ENCODE data around the gene TGM6. TPM values are rescaled to one million over a fixed set of nuclear protein-coding genes. Genes with fewer than 3 reads are reported as not detected.

TGM6 gene
- total RNA-seq, 2 experiments from 2014 or later = not detected

DNA sequence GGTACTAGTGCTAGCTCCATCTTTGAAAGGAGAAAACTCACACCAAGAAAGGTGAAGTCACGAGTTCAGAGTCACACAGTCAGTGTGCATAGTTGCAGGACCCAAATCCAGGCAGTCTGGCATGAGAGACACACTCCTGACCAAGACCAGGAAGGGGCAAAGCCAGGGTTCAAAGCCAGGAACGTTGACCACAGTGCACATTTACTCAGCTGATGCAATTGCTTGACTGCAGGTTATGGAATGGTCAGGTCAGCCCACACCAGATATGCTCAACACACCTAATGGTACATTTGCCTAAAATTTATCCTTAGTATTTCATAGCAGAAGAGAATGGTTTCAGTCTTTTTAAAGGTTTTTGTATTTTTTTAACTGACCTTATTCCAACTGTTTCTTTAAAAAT, 37.7 kb downstream of the TGM6 start:
- no peak overlapping the region for H3K27ac Mint-ChIP-seq
- H3K27me3 Mint-ChIP-seq = peaks cover 14% of the 10 kb centered on the region
- H3K4me3 Mint-ChIP-seq = no peak overlapping the region
- DNase-seq (no peak), ATAC-seq (no peak)
- no peaks in the 10 kb centered on the region for H3K4me1 Mint-ChIP-seq
- POLR2A ChIA-PET = interaction anchor here (0.5 kb wide), 1 partner anchor 189 kb away, joined by 3 read pairs; no protein-coding TSS in a partner anchor
- H3K36me3 Mint-ChIP-seq (ENCODE audit: low read depth) = no peaks in the 10 kb centered on the region
- CTCF ChIA-PET = no interaction called here
- intact Hi-C loops (cut with DNase I, micrococcal nuclease) = no loop called here
- H3K9me3 Mint-ChIP-seq (ENCODE audit: low read depth) = no peaks in the 10 kb centered on the region

DNA sequence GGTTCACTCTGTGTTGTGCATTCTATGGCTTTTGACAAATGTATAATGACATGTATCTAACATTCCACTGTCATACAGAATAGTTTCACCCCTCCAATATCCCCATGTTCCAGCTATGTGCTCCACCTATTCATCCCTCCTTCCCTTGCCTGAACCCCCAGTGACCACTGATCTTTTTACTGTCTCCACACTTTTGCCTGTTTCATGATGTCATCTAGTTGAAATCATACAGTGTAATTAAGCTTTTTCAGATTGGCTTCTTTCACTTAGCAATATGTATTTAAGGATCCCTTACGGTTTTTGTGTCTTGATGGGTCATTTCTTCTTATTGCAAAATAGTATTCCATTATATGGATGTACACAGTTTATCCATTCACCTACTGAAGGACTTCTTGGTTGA, 39.8 kb downstream of the TGM6 start:
- Mint-ChIP-seq H3K27ac (no peak overlapping the region), H3K4me1 (no peaks in the 10 kb centered on the region), H3K4me3 (no peak overlapping the region), H3K27me3 (peaks cover 7% of the 10 kb centered on the region), H3K36me3 (ENCODE audit: low read depth) (no peaks in the 10 kb centered on the region), H3K9me3 (ENCODE audit: low read depth) (no peaks in the 10 kb centered on the region)
- intact Hi-C loops (cut with DNase I, micrococcal nuclease) = no loop called here
- ATAC-seq (no peak), DNase-seq (no peak)
- ChIA-PET POLR2A (no interaction called here), CTCF (interaction anchor here (1.9 kb wide), 1 partner anchor 9 kb away, joined by 5 read pairs; no protein-coding TSS in a partner anchor)

DNA sequence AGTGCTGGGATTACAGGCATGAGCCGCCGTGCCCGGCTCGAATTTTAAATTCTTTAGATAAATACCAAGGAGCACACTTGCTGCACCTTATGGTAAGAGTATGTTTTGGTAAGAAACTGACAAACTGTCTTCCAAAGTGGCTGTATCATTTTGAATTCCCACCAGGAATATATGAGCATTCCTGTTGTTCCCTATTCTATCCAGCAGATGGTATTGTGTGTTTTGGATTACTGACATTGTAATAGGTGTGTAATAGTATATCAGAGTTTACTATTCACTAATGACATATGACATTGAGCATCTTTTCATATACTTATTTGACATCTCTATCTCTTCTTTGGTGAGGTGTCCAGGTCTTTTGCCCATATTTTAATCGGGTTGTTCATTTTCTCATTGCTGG, 40.5 kb downstream of the TGM6 start:
- H3K36me3 Mint-ChIP-seq (ENCODE audit: low read depth) = no peaks in the 10 kb centered on the region
- intact Hi-C loops (cut with DNase I, micrococcal nuclease) = no loop called here
- ATAC-seq (no peak), DNase-seq (no peak)
- H3K4me3 Mint-ChIP-seq = no peak overlapping the region
- CTCF ChIA-PET = no interaction called here
- no peaks in the 10 kb centered on the region for H3K9me3 Mint-ChIP-seq (ENCODE audit: low read depth)
- POLR2A ChIA-PET = no interaction called here
- H3K27me3 Mint-ChIP-seq = peaks cover 9% of the 10 kb centered on the region
- no peaks in the 10 kb centered on the region for H3K4me1 Mint-ChIP-seq
- H3K27ac Mint-ChIP-seq = no peak overlapping the region

DNA sequence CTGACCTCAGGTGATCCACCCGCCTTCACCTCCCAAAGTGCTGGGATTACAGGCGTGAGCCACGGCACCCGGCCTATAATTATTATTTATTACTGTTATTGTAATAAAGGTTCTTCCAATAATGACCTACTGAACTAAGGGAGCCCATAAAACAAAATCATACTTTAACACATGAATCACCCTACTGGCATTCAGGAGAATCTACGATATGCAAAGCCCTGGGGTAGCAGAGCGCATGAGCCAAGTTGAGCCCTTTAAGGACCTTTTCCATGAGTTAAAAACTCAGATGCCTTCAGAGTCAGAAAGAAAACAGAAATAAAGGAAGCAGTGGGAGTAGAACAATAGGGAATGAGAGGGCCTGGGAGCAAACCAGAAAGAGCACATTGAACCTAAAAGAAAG, 48.4 kb downstream of the TGM6 start:
- H3K4me1 Mint-ChIP-seq = no peaks in the 10 kb centered on the region
- ChIA-PET CTCF (interaction anchor here (0.7 kb wide), 1 partner anchor 40 kb away, joined by 4 read pairs; no protein-coding TSS in a partner anchor), POLR2A (no interaction called here)
- no peaks in the 10 kb centered on the region for H3K36me3 Mint-ChIP-seq (ENCODE audit: low read depth)
- no peak for DNase-seq
- no peak overlapping the region for H3K27ac Mint-ChIP-seq
- peaks cover 9% of the 10 kb centered on the region for H3K27me3 Mint-ChIP-seq
- ATAC-seq = no peak
- intact Hi-C loops (cut with DNase I, micrococcal nuclease) = no loop called here
- no peak overlapping the region for H3K4me3 Mint-ChIP-seq
- no peaks in the 10 kb centered on the region for H3K9me3 Mint-ChIP-seq (ENCODE audit: low read depth)

DNA sequence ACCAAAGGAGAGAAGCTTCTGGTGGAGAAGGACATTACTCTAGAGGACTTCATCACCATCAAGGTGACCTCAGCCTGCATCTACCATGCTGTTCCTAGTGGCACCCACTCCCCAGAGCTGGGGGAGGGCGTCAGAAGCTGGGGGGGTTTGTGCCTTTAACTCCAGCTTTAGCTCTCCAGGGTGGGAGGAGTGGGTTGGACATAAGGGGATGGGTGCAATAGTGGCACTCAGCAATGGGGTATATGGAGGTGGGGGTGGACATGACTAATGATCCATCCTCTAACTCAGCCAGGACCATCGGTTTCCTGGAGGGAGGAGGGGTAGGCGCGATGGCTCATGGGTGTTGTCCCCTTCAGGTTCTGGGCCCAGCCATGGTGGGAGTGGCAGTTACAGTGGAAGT, 49.8 kb downstream of the TGM6 start:
- CTCF ChIA-PET = interaction anchor here (0.6 kb wide), 1 partner anchor 28 kb away, joined by 3 read pairs; no protein-coding TSS in a partner anchor

DNA sequence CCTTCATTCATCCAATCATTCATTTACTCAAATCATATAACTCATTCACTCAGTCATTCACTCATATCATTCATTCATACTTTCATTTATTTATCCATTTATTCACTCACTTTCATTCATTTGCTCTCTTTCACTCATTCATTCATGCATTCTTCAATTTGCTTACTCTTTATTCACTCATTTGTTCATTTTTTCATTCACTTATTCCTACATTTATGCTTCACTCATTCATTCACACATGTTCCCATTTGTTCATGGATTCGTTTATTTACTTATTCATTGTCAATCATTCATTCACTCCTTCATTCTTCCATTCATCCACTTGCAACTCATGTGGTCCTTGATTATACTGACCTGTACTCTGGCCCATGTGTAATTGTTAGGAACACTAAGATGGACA, 50.5 kb downstream of the TGM6 start:
- peaks cover 6% of the 10 kb centered on the region for H3K27me3 Mint-ChIP-seq
- H3K36me3 Mint-ChIP-seq (ENCODE audit: low read depth) = no peaks in the 10 kb centered on the region
- ChIA-PET POLR2A (no interaction called here), CTCF (no interaction called here)
- ATAC-seq (no peak), DNase-seq (no peak)
- H3K9me3 Mint-ChIP-seq (ENCODE audit: low read depth) = no peaks in the 10 kb centered on the region
- intact Hi-C loops (cut with DNase I, micrococcal nuclease) = no loop called here
- H3K4me1 Mint-ChIP-seq = no peaks in the 10 kb centered on the region
- H3K27ac Mint-ChIP-seq = no peak overlapping the region
- no peak overlapping the region for H3K4me3 Mint-ChIP-seq

More for the DNA sequence above, 49.8 kb downstream of the TGM6 start:
- intact Hi-C loops (cut with DNase I, micrococcal nuclease) = no loop called here
- Mint-ChIP-seq H3K4me1 (no peaks in the 10 kb centered on the region), H3K4me3 (no peak overlapping the region), H3K27me3 (peaks cover 9% of the 10 kb centered on the region), H3K9me3 (ENCODE audit: low read depth) (no peaks in the 10 kb centered on the region), H3K27ac (no peak overlapping the region), H3K36me3 (ENCODE audit: low read depth) (no peaks in the 10 kb centered on the region)
- POLR2A ChIA-PET = no interaction called here
- ATAC-seq (no peak), DNase-seq (no peak)

DNA sequence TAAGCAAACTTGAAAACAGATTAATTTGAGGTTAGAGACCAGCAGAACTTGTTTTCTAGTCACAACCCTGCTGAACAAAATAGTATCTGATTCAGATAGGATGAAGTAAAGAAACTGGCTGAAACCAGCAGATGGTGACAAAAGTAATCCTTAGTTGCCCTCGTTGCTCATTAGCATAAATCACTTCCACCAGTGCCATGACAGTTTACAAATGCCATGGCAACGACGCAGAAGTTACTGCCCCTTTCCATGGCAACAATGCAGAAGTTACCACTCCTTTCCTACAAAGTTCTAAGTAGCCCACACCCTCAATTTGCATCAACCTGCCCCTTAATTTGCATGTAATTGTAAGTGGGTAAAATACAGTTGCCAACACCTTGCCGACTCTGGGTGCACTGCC, 66.1 kb downstream of the TGM6 start:
- ChIA-PET CTCF (interaction anchor here (1.1 kb wide), 1 partner anchor 59 kb away, joined by 3 read pairs; no protein-coding TSS in a partner anchor), POLR2A (no interaction called here)
- no peak overlapping the region for H3K27ac Mint-ChIP-seq
- peaks cover 2% of the 10 kb centered on the region for H3K36me3 Mint-ChIP-seq (ENCODE audit: low read depth)
- no peak for ATAC-seq
- no peak for DNase-seq
- peaks cover 1% of the 10 kb centered on the region for H3K9me3 Mint-ChIP-seq (ENCODE audit: low read depth)
- intact Hi-C loops (cut with DNase I, micrococcal nuclease) = no loop called here
- peaks cover 2% of the 10 kb centered on the region for H3K27me3 Mint-ChIP-seq
- H3K4me1 Mint-ChIP-seq = peaks cover 20% of the 10 kb centered on the region
- H3K4me3 Mint-ChIP-seq = no peak overlapping the region

DNA sequence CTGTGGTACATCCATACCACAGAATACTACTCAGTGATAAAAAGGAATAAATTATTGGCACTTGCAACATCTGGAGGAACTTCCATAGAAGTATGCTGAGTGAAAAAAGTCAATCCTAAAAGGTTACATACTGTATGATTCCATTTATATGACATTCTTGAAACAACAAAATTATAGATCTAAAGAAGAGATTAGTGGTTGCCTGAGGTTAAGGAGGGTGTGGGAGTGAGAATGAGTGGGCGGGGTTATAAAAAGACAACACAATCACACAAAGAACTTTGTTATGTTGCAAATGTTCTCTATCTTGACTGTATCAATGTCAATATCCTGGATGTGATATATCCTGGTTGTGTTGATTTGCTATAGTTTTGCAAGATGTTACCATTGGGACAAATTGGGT, 68.7 kb downstream of the TGM6 start:
- intact Hi-C loops (cut with DNase I, micrococcal nuclease) = no loop called here
- no peak for ATAC-seq
- ChIA-PET CTCF (interaction anchor here (0.7 to 1.0 kb wide), 2 partner anchors 62 to 128 kb away, joined by 3 to 4 read pairs; no protein-coding TSS in a partner anchor), POLR2A (no interaction called here)
- Mint-ChIP-seq H3K9me3 (ENCODE audit: low read depth) (peaks cover 1% of the 10 kb centered on the region), H3K4me1 (peaks cover 27% of the 10 kb centered on the region), H3K36me3 (ENCODE audit: low read depth) (peaks cover 2% of the 10 kb centered on the region), H3K4me3 (no peak overlapping the region), H3K27ac (no peak overlapping the region), H3K27me3 (no peaks in the 10 kb centered on the region)
- DNase-seq = no peak

DNA sequence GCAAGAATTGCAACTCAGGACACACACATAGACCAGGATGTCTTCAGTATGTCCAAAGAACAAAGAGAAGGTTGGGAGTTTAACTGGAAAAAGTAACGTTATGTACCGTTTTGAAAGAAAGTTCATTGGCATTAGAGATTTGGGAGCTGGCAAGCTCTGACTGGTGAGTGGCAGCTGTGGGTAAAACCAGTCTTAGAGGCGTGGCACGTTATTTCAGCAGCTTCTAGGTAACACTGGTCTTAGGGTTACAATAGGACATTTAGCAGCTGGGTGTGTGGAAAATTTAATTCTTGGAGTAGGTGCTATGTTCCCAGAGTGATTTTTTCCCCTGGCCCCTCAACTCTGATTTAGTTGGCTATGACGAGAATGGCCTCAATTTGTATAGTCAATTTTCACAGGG, 70.7 kb downstream of the TGM6 start:
- CTCF ChIA-PET = interaction anchor here (0.7 to 4.2 kb wide), 19 partner anchors 9 to 441 kb away, joined by 3 to 42 read pairs (median 4); partner anchors contain the start of gene SNRPB
- DNase-seq (no peak), ATAC-seq (no peak)
- Mint-ChIP-seq H3K27me3 (no peaks in the 10 kb centered on the region), H3K9me3 (ENCODE audit: low read depth) (peaks cover 1% of the 10 kb centered on the region), H3K4me1 (peaks cover 38% of the 10 kb centered on the region), H3K27ac (no peak overlapping the region), H3K4me3 (no peak overlapping the region), H3K36me3 (ENCODE audit: low read depth) (peaks cover 2% of the 10 kb centered on the region)
- intact Hi-C loops (cut with DNase I, micrococcal nuclease) = loop anchor here (5.0 kb wide), 4 partner anchors 64 to 484 kb away; partner anchors contain the start of gene STK35 (in 1 of the 2)
- POLR2A ChIA-PET = interaction anchor here (0.5 kb wide), 1 partner anchor 70 kb away, joined by 3 read pairs; no protein-coding TSS in a partner anchor

DNA sequence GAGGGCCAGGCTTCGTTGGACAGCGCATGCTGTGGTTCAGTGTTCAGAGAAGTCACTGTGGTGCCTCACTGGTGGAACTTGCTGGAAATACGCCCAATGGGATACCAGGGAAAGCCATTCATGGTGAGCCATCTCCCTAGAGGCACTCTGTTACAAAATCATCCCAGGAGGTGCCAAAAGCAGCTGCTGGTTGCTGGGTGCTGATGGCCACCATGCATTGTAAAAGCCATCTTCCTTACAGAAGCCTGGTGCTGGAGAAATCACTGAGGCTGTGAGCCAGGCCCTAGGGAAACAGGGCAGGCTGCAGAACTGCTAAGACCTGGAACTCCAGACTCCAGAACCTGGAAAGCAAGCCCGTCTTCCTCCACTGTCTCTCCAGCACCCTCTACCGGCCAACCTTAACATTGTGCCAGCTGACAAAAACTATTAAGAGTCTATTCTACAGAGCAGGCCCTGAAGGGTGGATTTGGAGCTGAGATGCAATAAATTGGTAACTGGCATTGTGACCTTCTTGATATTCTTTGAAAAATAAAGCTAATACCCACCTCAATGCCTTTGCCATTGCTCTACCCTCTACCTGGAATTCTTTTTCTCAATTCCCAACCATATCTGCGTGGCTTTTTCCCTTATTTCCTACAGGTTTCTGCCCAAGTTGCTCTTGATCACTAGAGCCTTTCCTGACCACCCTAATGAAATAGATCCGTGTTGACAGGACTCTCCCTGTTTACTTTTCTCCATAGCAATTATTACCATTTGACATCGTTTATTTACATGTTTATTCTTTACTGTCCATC, 71.4 kb downstream of the TGM6 start:
- POLR2A ChIA-PET = interaction anchor here (0.5 kb wide), 1 partner anchor 69 kb away, joined by 3 read pairs; no protein-coding TSS in a partner anchor
- ATAC-seq = peak; percentile 58
- Mint-ChIP-seq H3K4me1 (peaks cover 45% of the 10 kb centered on the region), H3K4me3 (no peak overlapping the region), H3K27ac (no peak overlapping the region), H3K27me3 (no peaks in the 10 kb centered on the region), H3K9me3 (ENCODE audit: low read depth) (no peaks in the 10 kb centered on the region), H3K36me3 (ENCODE audit: low read depth) (peaks cover 2% of the 10 kb centered on the region)
- CTCF ChIA-PET = interaction anchor here (0.6 to 4.2 kb wide), 30 partner anchors 9 to 1468 kb away, joined by 3 to 42 read pairs (median 4); partner anchors contain the start of gene SNRPB
- intact Hi-C loops (cut with DNase I, micrococcal nuclease) = loop anchor here (1.0 to 5.0 kb wide), 8 partner anchors 65 to 487 kb away; partner anchors contain the start of gene STK35 (in 1 of the 2)
- peak; percentile 85 for DNase-seq

DNA sequence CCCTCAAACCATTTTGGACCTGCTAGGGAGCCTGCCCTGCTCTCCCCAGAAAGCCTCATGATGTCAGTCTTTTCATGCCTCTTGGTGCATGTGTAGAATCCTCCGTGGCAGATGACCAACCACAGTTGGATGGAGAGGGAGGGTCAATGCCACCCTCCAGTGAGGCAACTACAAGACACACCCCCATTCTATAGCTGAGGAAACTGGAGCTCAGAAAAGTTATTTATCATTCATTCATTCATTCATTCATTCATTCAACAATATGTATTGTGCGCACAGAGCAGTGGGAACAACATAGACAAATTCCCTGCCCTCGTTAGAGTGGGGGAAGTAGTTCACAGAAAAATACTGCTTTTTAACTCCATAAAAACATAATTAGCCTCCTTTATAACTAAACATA, 73.1 kb downstream of the TGM6 start:
- H3K4me3 Mint-ChIP-seq = no peak overlapping the region
- ATAC-seq = no peak
- ChIA-PET POLR2A (no interaction called here), CTCF (interaction anchor here (0.6 to 4.2 kb wide), 8 partner anchors 10 to 165 kb away, joined by 3 to 42 read pairs (median 4); partner anchors contain the start of gene SNRPB)
- H3K27ac Mint-ChIP-seq = no peak overlapping the region
- H3K9me3 Mint-ChIP-seq (ENCODE audit: low read depth) = no peaks in the 10 kb centered on the region
- intact Hi-C loops (cut with DNase I, micrococcal nuclease) = loop anchor here (2.0 to 5.0 kb wide), 5 partner anchors 66 to 486 kb away; partner anchors contain the start of gene STK35 (in 1 of the 2)
- H3K27me3 Mint-ChIP-seq = no peaks in the 10 kb centered on the region
- peaks cover 48% of the 10 kb centered on the region for H3K4me1 Mint-ChIP-seq
- peaks cover 4% of the 10 kb centered on the region for H3K36me3 Mint-ChIP-seq (ENCODE audit: low read depth)
- no peak for DNase-seq
